ENCODE measurements around the gene MMP2.

GRCh38 chr16:55469821-55470532 is 9.0 kb upstream of the MMP2 start:
- no peak for TF ChIP-seq ZNF777 (CRISPR knock-in tag; IDR thresholded peaks at IDR 0.05)
- no peak for TF ChIP-seq SOX6 (IDR thresholded peaks at IDR 0.05)
- no peak for TF ChIP-seq SOX6 (CRISPR knock-in tag; IDR thresholded peaks at IDR 0.05)
- TF ChIP-seq MAZ (IDR thresholded peaks at IDR 0.05; ENCODE audit: borderline replicate concordance, low read depth, low read length), result no peak
- TF ChIP-seq MAZ (CRISPR knock-in tag; IDR thresholded peaks at IDR 0.05; ENCODE audit: low read depth), result no peak
- TF ChIP-seq HMG20A (CRISPR knock-in tag; IDR thresholded peaks at IDR 0.05; ENCODE audit: borderline replicate concordance), result no peak
- no peak for TF ChIP-seq ZNF510 (CRISPR knock-in tag; IDR thresholded peaks at IDR 0.05; ENCODE audit: low read depth)
- TF ChIP-seq CTCF (CRISPR knock-in tag; IDR thresholded peaks at IDR 0.05), result no peak
- TF ChIP-seq ZFYVE20 (CRISPR knock-in tag; IDR thresholded peaks at IDR 0.05; ENCODE audit: borderline replicate concordance, low read depth), result no peak

Data from HepG2 (cell line).